SH-SY5Y (cell line): ENCODE measurements around the gene TRIM59.

ENCODE experiments used
- GATA2 ChIP-seq: IDR thresholded peaks from 2 replicates; pipeline ENCODE4 v1.6.1; 2011; ENCODE audit warnings: mild to moderate bottlenecking, low read depth, low read length
- GATA3 ChIP-seq: IDR thresholded peaks from 2 replicates; pipeline ENCODE4 v1.6.1; 2011; ENCODE audit warnings: low read depth, mild to moderate bottlenecking, low read length, moderate library complexity

DNA sequence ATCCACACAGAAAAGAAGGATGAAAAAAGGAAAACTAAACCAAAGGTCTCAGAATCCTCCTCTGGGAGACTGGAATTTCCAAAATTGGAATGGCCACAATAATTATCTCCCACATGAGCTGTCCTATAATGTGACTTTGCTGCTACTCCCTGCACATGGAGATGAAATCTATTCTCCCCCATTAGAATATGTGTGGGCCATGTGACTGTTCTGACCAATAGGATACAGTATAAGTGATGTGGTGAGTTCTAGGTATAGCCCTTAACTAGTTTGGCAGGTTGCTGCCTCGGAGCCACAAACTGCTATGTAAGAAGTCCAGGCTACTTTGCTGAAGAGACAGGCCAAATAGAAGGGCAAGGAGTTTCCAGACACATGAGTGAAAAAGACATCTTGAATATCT lies 5.2 kb downstream of the TRIM59 start:
- no peak for TF ChIP-seq GATA2
- no peak for TF ChIP-seq GATA3
